ENCODE measurements around the gene TFF2.

- TF ChIP-seq, protein P1, sequence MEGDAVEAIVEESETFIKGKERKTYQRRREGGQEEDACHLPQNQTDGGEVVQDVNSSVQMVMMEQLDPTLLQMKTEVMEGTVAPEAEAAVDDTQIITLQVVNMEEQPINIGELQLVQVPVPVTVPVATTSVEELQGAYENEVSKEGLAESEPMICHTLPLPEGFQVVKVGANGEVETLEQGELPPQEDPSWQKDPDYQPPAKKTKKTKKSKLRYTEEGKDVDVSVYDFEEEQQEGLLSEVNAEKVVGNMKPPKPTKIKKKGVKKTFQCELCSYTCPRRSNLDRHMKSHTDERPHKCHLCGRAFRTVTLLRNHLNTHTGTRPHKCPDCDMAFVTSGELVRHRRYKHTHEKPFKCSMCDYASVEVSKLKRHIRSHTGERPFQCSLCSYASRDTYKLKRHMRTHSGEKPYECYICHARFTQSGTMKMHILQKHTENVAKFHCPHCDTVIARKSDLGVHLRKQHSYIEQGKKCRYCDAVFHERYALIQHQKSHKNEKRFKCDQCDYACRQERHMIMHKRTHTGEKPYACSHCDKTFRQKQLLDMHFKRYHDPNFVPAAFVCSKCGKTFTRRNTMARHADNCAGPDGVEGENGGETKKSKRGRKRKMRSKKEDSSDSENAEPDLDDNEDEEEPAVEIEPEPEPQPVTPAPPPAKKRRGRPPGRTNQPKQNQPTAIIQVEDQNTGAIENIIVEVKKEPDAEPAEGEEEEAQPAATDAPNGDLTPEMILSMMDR (IDR thresholded peaks at IDR 0.05): no peak
- TF ChIP-seq EP300 (IDR thresholded peaks at IDR 0.05; ENCODE audit: low read depth) (no peak), POLR2A (IDR thresholded peaks at IDR 0.05) (no peak)
Observed at GRCh38 chr21:42374457-42374856, 23.7 kb upstream of the TFF2 start.

Measured in transverse colon (tissue), 3 donors.